ENCODE data around the gene CLEC2D.

DNA sequence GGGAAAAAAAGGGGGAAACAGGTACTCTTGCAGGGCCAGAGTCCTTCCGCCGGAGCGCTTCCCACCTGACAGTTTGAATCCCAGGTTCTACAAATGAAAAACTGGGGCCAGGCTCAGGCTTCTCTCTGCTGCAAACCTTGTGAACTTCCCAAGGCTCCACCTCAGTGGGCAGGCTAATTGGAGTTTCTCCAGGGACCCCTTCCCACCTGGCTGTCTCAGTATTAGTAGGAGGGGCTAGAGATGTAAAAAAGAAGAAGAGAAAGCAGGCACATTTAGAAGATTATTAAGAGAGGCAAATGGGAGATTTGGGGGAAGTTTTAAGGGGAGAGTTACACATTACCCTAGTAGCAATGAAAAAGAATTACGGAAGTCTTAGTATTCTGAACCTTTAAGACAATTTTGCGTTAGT, 20.0 kb upstream of the CLEC2D start:
- TF ChIP-seq TAF1 (IDR thresholded peaks at IDR 0.05; ENCODE audit: low read depth, low read length) (no peak), POLR2A (IDR thresholded peaks at IDR 0.05; ENCODE audit: low read depth, low read length) (no peak), POU2F2 (IDR thresholded peaks at IDR 0.05; ENCODE audit: low read depth, low read length) (no peak), PAX5 (IDR thresholded peaks at IDR 0.05; ENCODE audit: insufficient read depth, low read length, severe bottlenecking) (no peak), SPI1 (IDR thresholded peaks at IDR 0.05; ENCODE audit: low read depth, low read length) (peak; percentile 63)

Data from GM12891 (cell line).